Activated gamma-delta T cell treated with anti-CD3 and anti-CD28 coated beads, Interleukin-2, amount 50 U/mL, for 16 hours (primary cell): ENCODE measurements around the gene IDH3B.

Experiments
- DNase-seq: peaks from one replicate; pipeline ENCODE4 v3.0.0-alpha.2; 2020; ENCODE audit warnings: low read depth

The IDH3B gene

GRCh38 chr20:2617099-2617714 lies 46.8 kb downstream of the IDH3B start:
- no peak for DNase-seq

- DNase-seq = no peak
Observed at GRCh38 chr20:2616634-2617033, 47.4 kb downstream of the IDH3B start.

DNA sequence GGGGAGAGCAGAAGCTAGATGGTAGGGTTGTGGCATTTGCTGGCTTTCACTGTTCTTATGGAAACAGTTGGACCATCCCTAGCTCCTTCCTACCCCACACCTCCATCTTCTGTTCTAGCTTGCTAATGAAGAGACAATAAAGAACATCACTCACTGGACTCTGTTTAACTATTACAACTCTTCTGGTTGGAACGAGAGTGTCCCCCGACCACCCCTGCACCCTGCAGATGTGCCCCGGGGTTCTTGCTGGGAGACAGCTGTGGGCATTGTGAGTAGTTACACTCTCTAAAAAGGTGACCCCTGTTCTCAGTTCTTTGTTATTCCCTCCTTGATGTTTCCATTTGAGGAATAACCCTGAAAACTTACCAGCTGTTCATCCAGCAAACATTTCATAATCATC lies 51.9 kb downstream of the IDH3B start:
- DNase-seq = no peak

DNA sequence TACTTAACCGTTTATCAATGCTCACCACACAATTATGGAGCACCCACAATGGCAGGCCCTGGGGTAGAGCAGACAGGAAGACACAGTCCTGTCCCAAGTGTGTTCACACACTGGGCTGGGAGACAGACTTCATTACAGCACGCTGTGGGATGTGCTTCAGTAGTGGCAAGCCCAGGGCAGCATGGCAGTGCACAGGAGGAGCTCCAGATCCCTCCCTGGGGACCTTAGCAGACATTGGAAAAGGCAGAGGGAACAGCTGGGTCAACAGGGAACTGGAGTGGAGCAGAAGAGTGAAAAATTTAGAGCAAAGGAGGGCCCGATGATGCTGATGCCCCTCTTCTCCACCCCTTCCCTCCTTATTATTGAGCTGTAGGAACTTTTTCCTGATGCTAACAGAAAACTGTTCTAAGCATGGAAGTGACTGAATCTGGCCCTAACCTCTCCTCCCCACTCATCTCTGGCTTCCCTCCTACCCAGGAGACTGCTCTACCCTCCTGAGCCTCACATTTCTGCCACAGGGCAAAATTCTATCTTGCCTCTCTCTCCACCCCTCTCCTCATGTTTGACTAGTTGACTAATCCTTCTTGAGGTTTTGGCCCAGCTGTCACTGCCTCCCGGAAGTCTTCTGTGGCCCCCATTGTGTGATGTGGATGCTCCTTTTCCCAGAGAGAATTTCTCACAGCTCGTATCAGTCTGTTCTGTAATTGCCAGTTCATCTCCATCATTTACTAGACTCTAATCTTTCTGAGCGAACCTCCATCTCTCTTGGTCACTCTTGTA lies 52.9 kb downstream of the IDH3B start:
- DNase-seq = no peak

DNA sequence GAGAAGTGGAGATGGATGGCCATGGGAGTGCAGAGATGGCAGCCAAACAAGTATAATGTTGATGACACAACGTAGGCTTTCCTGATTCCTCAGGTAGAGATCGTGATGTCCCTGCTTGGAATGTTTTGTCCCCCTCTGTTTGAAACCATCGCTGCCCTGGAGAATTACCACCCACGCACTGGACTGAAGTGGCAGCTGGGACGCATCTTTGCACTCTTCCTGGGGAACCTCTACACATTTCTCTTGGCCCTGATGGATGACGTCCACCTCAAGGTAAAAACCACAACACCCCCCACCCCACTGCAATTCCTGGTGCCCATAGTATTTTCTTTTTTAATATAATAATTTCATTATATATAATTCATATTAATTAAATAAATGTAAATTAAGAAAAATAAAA lies 53.7 kb downstream of the IDH3B start:
- no peak for DNase-seq
